ENCODE measurements around the gene RNLS. TPM values are rescaled to one million over a fixed set of nuclear protein-coding genes. Genes with fewer than 3 reads are reported as not detected.

RNLS gene
- total RNA-seq, 3 donors from 2014 or later (not counting 1 experiment from before 2014, with no cell fraction given), result 4.0 to 6.8 (median 4.4) TPM

- H3K27me3 ChIP-seq (ENCODE audit: control insufficient read depth, insufficient read depth, low read length), result no peaks in the 10 kb centered on the region
- Mint-ChIP-seq H3K27ac (no peak overlapping the region), H3K36me3 (peaks cover 21% of the 10 kb centered on the region), H3K27me3 (ENCODE audit: low read depth in 2 of 2) (peaks cover 0 to 5% of the 10 kb centered on the region in 2 donors), H3K4me1 (no peaks in the 10 kb centered on the region), H3K9me3 (peaks cover 8 to 14% of the 10 kb centered on the region in 2 donors), H3K4me3 (no peak overlapping the region)
- H3K9me3 ChIP-seq (ENCODE audit: control insufficient read depth, insufficient read depth, low read length), result no peaks in the 10 kb centered on the region
- H3K36me3 ChIP-seq (ENCODE audit: control insufficient read depth, insufficient read depth, low read length), result no peaks in the 10 kb centered on the region
- ATAC-seq, result no peak
- no peak overlapping the region for H3K4me3 ChIP-seq (ENCODE audit: low read length)
- no peak overlapping the region for H3K27ac ChIP-seq (ENCODE audit: low read length)
- no peak for TF ChIP-seq CTCF (IDR thresholded peaks at IDR 0.05)
- no peaks in the 10 kb centered on the region for H3K4me1 ChIP-seq (ENCODE audit: control insufficient read depth, insufficient read depth, low read length)
- intact Hi-C loops (cut with micrococcal nuclease), result no loop called here
- no peak for DNase-seq
Observed at GRCh38 chr10:88395677-88396076, 187.4 kb downstream of the RNLS start.

GRCh38 chr10:88392222-88392621 lies 190.9 kb downstream of the RNLS start:
- H3K27me3 Mint-ChIP-seq (ENCODE audit: low read depth in 2 of 2), result peaks cover 0 to 5% of the 10 kb centered on the region in 2 donors
- peaks cover 19% of the 10 kb centered on the region for H3K36me3 Mint-ChIP-seq
- H3K9me3 ChIP-seq (ENCODE audit: control insufficient read depth, insufficient read depth, low read length), result no peaks in the 10 kb centered on the region
- H3K4me3 ChIP-seq (ENCODE audit: low read length), result no peak overlapping the region
- no peaks in the 10 kb centered on the region for H3K27me3 ChIP-seq (ENCODE audit: control insufficient read depth, insufficient read depth, low read length)
- intact Hi-C loops (cut with micrococcal nuclease), result no loop called here
- no peak overlapping the region for H3K4me3 Mint-ChIP-seq
- no peak overlapping the region for H3K27ac ChIP-seq (ENCODE audit: low read length)
- TF ChIP-seq CTCF (IDR thresholded peaks at IDR 0.05), result no peak
- H3K4me1 Mint-ChIP-seq, result no peaks in the 10 kb centered on the region
- H3K4me1 ChIP-seq (ENCODE audit: control insufficient read depth, insufficient read depth, low read length), result peaks cover 4% of the 10 kb centered on the region
- 52% methylated on average over 1 of the region's 1 CpG for WGBS (ENCODE audit: insufficient coverage)
- DNase-seq, result peak in 1 of 2 donors; percentile 56
- H3K36me3 ChIP-seq (ENCODE audit: control insufficient read depth, insufficient read depth, low read length), result no peaks in the 10 kb centered on the region
- H3K9me3 Mint-ChIP-seq, result peaks cover 8 to 9% of the 10 kb centered on the region in 2 donors
- no peak overlapping the region for H3K27ac Mint-ChIP-seq
- no peak for ATAC-seq

DNA sequence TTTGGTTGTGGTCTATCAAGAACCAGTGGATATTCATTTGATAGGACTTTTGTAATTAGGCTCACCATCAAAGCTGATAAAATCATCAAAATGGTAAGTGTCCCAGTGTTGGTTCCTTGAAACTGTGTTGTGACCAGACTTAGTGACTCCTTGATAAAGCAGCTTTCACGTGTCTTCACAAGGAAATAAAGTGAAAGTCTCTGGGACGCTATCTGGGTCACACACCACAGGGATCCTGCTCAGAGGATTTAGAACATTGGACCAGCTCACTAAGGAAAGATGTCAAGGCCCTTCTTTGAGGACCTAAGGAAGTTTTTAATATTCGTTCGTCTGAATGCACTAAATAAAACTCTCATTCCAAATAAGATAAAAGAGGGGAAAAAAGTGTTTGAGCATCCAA lies 193.1 kb downstream of the RNLS start:
- H3K4me1 ChIP-seq (ENCODE audit: control insufficient read depth, insufficient read depth, low read length), result peaks cover 11% of the 10 kb centered on the region
- no peak overlapping the region for H3K4me3 ChIP-seq (ENCODE audit: low read length)
- DNase-seq (no peak), ATAC-seq (no peak)
- no peaks in the 10 kb centered on the region for H3K9me3 ChIP-seq (ENCODE audit: control insufficient read depth, insufficient read depth, low read length)
- Mint-ChIP-seq H3K4me1 (peaks cover 0 to 14% of the 10 kb centered on the region in 2 donors), H3K27ac (no peak overlapping the region), H3K9me3 (peaks cover 0 to under 1% of the 10 kb centered on the region in 2 donors), H3K27me3 (ENCODE audit: low read depth in 2 of 2) (peaks cover 0 to 5% of the 10 kb centered on the region in 2 donors), H3K4me3 (no peak overlapping the region), H3K36me3 (peaks cover 3% of the 10 kb centered on the region)
- no peaks in the 10 kb centered on the region for H3K36me3 ChIP-seq (ENCODE audit: control insufficient read depth, insufficient read depth, low read length)
- H3K27ac ChIP-seq (ENCODE audit: low read length), result no peak overlapping the region
- intact Hi-C loops (cut with micrococcal nuclease), result no loop called here
- TF ChIP-seq CTCF (IDR thresholded peaks at IDR 0.05), result no peak
- no peaks in the 10 kb centered on the region for H3K27me3 ChIP-seq (ENCODE audit: control insufficient read depth, insufficient read depth, low read length)
- WGBS (ENCODE audit: insufficient coverage), result 80% methylated on average over 2 of the region's 4 CpGs

DNA sequence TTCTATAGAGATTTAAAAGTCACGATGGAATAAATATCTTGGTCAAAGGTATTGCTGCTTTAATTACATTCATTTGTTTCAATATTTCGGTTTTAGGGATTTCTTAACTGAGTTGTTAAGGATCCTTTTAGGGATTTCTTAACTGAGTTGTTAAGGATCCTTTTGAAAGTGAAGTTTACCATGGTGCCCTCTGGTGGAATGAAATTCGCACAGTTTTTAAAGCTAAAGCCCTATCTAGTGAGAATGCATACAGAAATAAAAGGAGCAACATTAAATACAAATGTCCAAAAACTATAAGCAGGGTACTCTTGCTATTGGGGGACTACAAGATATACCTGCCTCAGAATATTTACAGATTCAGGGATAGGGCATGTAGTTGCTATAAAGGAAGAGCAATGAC lies 193.7 kb downstream of the RNLS start:
- peak; percentile 58 for TF ChIP-seq CTCF (IDR thresholded peaks at IDR 0.05)
- peak in 1 of 2 donors; percentile 75 for DNase-seq
- H3K4me1 Mint-ChIP-seq, result peaks cover 0 to 17% of the 10 kb centered on the region in 2 donors
- H3K27me3 Mint-ChIP-seq (ENCODE audit: low read depth in 2 of 2), result peaks cover 0 to 5% of the 10 kb centered on the region in 2 donors
- WGBS (ENCODE audit: insufficient coverage), result 19% methylated on average over 3 of the region's 3 CpGs
- H3K27ac Mint-ChIP-seq, result no peak overlapping the region
- Histone ChIP-seq H3K27ac (ENCODE audit: low read length) (no peak overlapping the region), H3K36me3 (ENCODE audit: control insufficient read depth, insufficient read depth, low read length) (no peaks in the 10 kb centered on the region), H3K9me3 (ENCODE audit: control insufficient read depth, insufficient read depth, low read length) (no peaks in the 10 kb centered on the region), H3K4me1 (ENCODE audit: control insufficient read depth, insufficient read depth, low read length) (peaks cover 11% of the 10 kb centered on the region), H3K4me3 (ENCODE audit: low read length) (no peak overlapping the region), H3K27me3 (ENCODE audit: control insufficient read depth, insufficient read depth, low read length) (no peaks in the 10 kb centered on the region)
- no peaks in the 10 kb centered on the region for H3K36me3 Mint-ChIP-seq
- intact Hi-C loops (cut with micrococcal nuclease), result loop anchor here (1.0 to 2.0 kb wide), 2 partner anchors 71 to 529 kb away; no protein-coding TSS in a partner anchor
- H3K4me3 Mint-ChIP-seq, result no peak overlapping the region
- ATAC-seq, result no peak
- H3K9me3 Mint-ChIP-seq, result no peaks in the 10 kb centered on the region
